Measurements from ENCODE around the gene ZNF830. TPM values are rescaled to one million over a fixed set of nuclear protein-coding genes. Genes with fewer than 3 reads are reported as not detected.
A peak's percentile ranks its signal among the peaks of the same experiment; 100 is the strongest.

Gene ZNF830
- total and polyA plus RNA-seq, 9 of the 15 experiments (the other 6 are each of a cell fraction or from before 2014, with no cell fraction given): 13.1 to 28.7 (median 21.7) TPM

- TF ChIP-seq ZNF407 (IDR thresholded peaks at IDR 0.05; ENCODE audit: low read depth) (no peak), SPI1 (IDR thresholded peaks at IDR 0.05; ENCODE audit: borderline replicate concordance, low read depth, low read length) (0 out of 2 replicates have a peak, but pooled peaks have one; percentile 3), ZNF431 (CRISPR knock-in tag; IDR thresholded peaks at IDR 0.05) (no peak), CAMTA2 (CRISPR knock-in tag; conservative IDR thresholded peaks at IDR 0.05) (no peak), MAFG (tag; conservative IDR thresholded peaks at IDR 0.05) (no peak), RHOXF2B (CRISPR knock-in tag; conservative IDR thresholded peaks at IDR 0.05) (no peak), REST (IDR thresholded peaks at IDR 0.05; ENCODE audit: borderline replicate concordance) (no peak), REST (CRISPR knock-in tag; IDR thresholded peaks at IDR 0.05; ENCODE audit: low read depth) (no peak)
Measured at GRCh38 chr17:34961093-34961911, at the start of gene ZNF830, which contains the start of gene CCT6B (continued).

Data from K562 (cell line).